Esophagus squamous epithelium (tissue), 5 donors: ENCODE measurements around the gene NCKAP5. TPM values are rescaled to one million over a fixed set of nuclear protein-coding genes. Genes with fewer than 3 reads are reported as not detected.

Experiments
- DNase-seq: peaks from one replicate; lab custom pipeline; 2025; lab: John Stamatoyannopoulos, UW
- H3K27ac ChIP-seq, 4 donors: fragments of 200-600 bp; sonication (generic); one replicate each; pipeline ENCODE4 v1.5.1; 2016 to 2019; ENCODE audit warnings: mild to moderate bottlenecking in 1 of 4
- H3K27me3 ChIP-seq, 4 donors: fragments of 200-600 bp; sonication (generic); 1 replicate in 3 of 4; 2 replicates in 1 of 4; pipeline versions ENCODE4 v1.5.1 to v1.6.0; 2017 to 2021; ENCODE audit warnings: antibody characterized with exemption in 1 of 4
- H3K36me3 ChIP-seq, 3 donors: fragments of 200-600 bp; sonication (generic); one replicate each; pipeline ENCODE4 v1.5.1; 2016 to 2019
- H3K4me1 ChIP-seq, 3 donors: fragments of 200-600 bp; sonication (generic); one replicate each; pipeline ENCODE4 v1.5.1; 2017 to 2019
- H3K4me3 ChIP-seq, 4 donors: fragments of 200-600 bp; sonication (generic); 1 replicate in 3 of 4; 2 replicates in 1 of 4; pipeline ENCODE4 v1.5.1; 2016 to 2019; ENCODE audit warnings: mild to moderate bottlenecking in 2 of 4, moderate library complexity in 1 of 4
- H3K9me3 ChIP-seq, 3 donors: fragments of 200-600 bp; sonication (generic); one replicate each; pipeline ENCODE4 v1.5.1; 2016 to 2019
- POLR2A ChIP-seq, 4 donors: fragments of 450-650 bp; IDR thresholded peaks; one replicate each; pipeline ENCODE4 v1.6.1; 2017; ENCODE audit warnings: antibody characterized with exemption in 4 of 4, mild to moderate bottlenecking in 4 of 4, moderate library complexity in 3 of 4
- WGBS, 2 donors: methylation state at CpG; one replicate each; pipeline ENCODE4 v1.1.5; 2018; 5-methylcytosine and 5-hydroxymethylcytosine counted together
- intact Hi-C: fragments of 100-400 bp; cut with DNase I; formaldehyde crosslinking; loops from one replicate; pipeline ENCODE4 v1.15.0; 2022
- total RNA-seq, 4 donors: library from RNA; depleted of rRNA; stranded (reverse); fragments of >200 nt; gene quantifications; one replicate each; pipeline ENCODE4 v1.1.0, GENCODE V29; 2016
- TF ChIP-seq, protein P1 (sequence below), 6 experiments: fragments of 450-650 bp in 4 of 6; fragments of 200-600 bp in 2 of 6; sonication (generic) in 2 of 6; IDR thresholded peaks; one replicate each; pipeline ENCODE4 v1.5.1; 2016 to 2019; ENCODE audit warnings: antibody characterized with exemption in 6 of 6, mild to moderate bottlenecking in 4 of 6, moderate library complexity in 4 of 6
- donor health status: DM: yes; HTN: yes; CAD: no.

The NCKAP5 gene
- total RNA-seq, 4 donors from 2014 or later: 4.5 to 6.9 (median 5.3) TPM

DNA sequence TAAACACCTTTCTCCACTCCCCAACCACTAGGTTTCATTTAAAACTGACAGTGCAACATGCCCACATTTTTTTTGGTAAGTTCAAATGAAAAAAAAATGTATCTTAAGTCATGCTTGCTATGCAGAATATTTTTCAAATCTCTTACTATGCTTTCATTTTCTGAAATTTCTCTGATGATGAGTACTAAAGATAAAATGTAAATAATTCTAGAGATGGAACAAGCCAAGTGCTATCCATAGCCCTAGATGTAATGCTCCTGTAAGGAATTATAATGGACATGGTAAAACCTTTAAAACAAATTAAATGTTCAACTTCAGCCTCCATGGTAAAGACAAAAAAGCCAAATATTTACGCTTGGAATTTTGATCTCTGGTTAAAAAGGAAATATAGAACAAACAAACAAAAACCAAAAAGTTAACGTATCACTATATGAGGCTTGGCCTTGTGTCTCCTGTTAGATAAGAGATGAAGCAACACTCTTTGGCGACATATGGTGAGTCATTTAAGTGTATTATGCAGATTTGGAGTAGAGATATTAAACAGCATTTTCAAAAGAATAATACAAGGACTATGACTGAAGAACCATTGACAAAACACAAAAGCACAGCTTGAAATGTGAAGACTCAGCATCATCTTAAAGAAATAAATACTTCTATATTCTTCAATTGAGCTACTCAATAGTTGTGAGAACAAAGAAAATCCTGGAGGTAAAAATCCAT lies 506.2 kb downstream of the NCKAP5 start:
- DNase-seq: no peak
- Histone ChIP-seq H3K27ac (no peak overlapping the region), H3K4me1 (no peaks in the 10 kb centered on the region), H3K9me3 (no peaks in the 10 kb centered on the region), H3K27me3 (no peaks in the 10 kb centered on the region), H3K36me3 (no peaks in the 10 kb centered on the region), H3K4me3 (no peak overlapping the region)
- intact Hi-C loops: no loop called here
- 70 to 74% methylated on average over 3 of the region's 3 CpGs for WGBS, 2 donors
- TF ChIP-seq, protein P1, sequence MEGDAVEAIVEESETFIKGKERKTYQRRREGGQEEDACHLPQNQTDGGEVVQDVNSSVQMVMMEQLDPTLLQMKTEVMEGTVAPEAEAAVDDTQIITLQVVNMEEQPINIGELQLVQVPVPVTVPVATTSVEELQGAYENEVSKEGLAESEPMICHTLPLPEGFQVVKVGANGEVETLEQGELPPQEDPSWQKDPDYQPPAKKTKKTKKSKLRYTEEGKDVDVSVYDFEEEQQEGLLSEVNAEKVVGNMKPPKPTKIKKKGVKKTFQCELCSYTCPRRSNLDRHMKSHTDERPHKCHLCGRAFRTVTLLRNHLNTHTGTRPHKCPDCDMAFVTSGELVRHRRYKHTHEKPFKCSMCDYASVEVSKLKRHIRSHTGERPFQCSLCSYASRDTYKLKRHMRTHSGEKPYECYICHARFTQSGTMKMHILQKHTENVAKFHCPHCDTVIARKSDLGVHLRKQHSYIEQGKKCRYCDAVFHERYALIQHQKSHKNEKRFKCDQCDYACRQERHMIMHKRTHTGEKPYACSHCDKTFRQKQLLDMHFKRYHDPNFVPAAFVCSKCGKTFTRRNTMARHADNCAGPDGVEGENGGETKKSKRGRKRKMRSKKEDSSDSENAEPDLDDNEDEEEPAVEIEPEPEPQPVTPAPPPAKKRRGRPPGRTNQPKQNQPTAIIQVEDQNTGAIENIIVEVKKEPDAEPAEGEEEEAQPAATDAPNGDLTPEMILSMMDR (IDR thresholded peaks at IDR 0.05): no peak
- no peak for TF ChIP-seq POLR2A (IDR thresholded peaks at IDR 0.05)

DNA sequence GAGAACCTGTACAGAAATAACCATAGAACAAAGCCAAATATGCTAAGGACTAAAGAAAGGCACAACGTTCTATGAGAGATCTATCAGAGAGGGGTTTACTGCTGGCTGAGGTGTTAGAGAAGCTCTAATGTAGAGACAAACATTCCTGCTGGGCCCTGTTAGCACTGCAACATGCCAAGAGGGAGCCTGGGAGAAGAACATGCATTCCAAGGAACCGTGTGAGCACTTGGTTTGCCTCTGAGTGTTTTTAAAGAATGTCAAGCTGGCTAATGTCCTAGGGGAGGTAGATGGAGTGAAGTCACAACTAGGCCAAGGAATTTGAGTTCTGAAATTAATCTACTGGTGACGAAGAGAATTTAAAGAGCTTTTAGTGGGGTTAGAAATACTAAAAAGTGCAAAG lies 514.0 kb downstream of the NCKAP5 start:
- no peaks in the 10 kb centered on the region for H3K4me1 ChIP-seq
- TF ChIP-seq POLR2A (IDR thresholded peaks at IDR 0.05): no peak
- TF ChIP-seq, protein P1 (IDR thresholded peaks at IDR 0.05): no peak
- H3K9me3 ChIP-seq: no peaks in the 10 kb centered on the region
- no peak for DNase-seq
- no peak overlapping the region for H3K27ac ChIP-seq
- no peak overlapping the region for H3K4me3 ChIP-seq
- intact Hi-C loops: no loop called here
- 35 to 46% methylated on average over 3 of the region's 3 CpGs for WGBS, 2 donors
- H3K36me3 ChIP-seq: no peaks in the 10 kb centered on the region
- no peaks in the 10 kb centered on the region for H3K27me3 ChIP-seq

DNA sequence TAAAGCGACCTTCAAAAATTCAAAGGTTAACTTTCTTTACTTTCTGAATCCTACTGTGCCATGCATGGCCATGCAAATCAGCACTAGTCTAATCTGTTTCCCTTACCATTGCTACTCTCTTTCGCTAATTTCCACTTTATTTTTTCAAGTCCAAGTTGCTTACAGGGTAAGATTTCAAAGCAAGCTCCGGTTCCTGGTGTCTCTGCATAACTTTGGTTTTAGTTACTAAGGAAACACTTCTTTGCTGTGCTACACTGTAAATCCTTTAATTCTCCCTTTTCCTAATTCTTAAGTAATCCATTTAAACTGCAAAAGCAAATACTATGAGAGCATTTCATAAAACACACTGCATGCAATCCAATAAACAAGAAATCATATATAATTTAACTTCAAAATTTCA lies 514.7 kb downstream of the NCKAP5 start:
- WGBS, 2 donors: 48 to 61% methylated on average over 3 of the region's 3 CpGs
- Histone ChIP-seq H3K27ac (no peak overlapping the region), H3K4me3 (no peak overlapping the region), H3K9me3 (no peaks in the 10 kb centered on the region), H3K27me3 (no peaks in the 10 kb centered on the region), H3K4me1 (no peaks in the 10 kb centered on the region), H3K36me3 (no peaks in the 10 kb centered on the region)
- no peak for DNase-seq
- no peak for TF ChIP-seq POLR2A (IDR thresholded peaks at IDR 0.05)
- intact Hi-C loops: no loop called here

- no peak for TF ChIP-seq POLR2A (IDR thresholded peaks at IDR 0.05)
- TF ChIP-seq, protein P1 (IDR thresholded peaks at IDR 0.05): no peak
- no peaks in the 10 kb centered on the region for H3K36me3 ChIP-seq
- intact Hi-C loops: no loop called here
- H3K4me1 ChIP-seq: no peaks in the 10 kb centered on the region
- no peak overlapping the region for H3K4me3 ChIP-seq
- DNase-seq: no peak
- no peaks in the 10 kb centered on the region for H3K27me3 ChIP-seq
- WGBS, 2 donors: 83 to 88% methylated on average over 5 of the region's 5 CpGs
- H3K9me3 ChIP-seq: no peaks in the 10 kb centered on the region
- no peak overlapping the region for H3K27ac ChIP-seq
Observed at GRCh38 chr2:133045787-133046186, 522.5 kb downstream of the NCKAP5 start.

- H3K27ac ChIP-seq: no peak overlapping the region
- H3K9me3 ChIP-seq: no peaks in the 10 kb centered on the region
- H3K27me3 ChIP-seq: no peaks in the 10 kb centered on the region
- TF ChIP-seq POLR2A (IDR thresholded peaks at IDR 0.05): no peak
- TF ChIP-seq, protein P1 (IDR thresholded peaks at IDR 0.05): no peak
- H3K4me3 ChIP-seq: no peak overlapping the region
- no peaks in the 10 kb centered on the region for H3K36me3 ChIP-seq
- H3K4me1 ChIP-seq: no peaks in the 10 kb centered on the region
- WGBS, 2 donors: 74 to 79% methylated on average over 4 of the region's 4 CpGs
- no peak for DNase-seq
- intact Hi-C loops: no loop called here
Observed at GRCh38 chr2:133044556-133044955, 523.7 kb downstream of the NCKAP5 start.
